GM23248 (cell line): Measurements from ENCODE around the gene VPS13A.

Experiments
- EZH2 ChIP-seq: fragments of 200-600 bp; sonication (generic); IDR thresholded peaks from 2 replicates; pipeline ENCODE4 v1.6.1; 2018; ENCODE audit warnings: antibody characterized with exemption, mild to moderate bottlenecking; ENCODE audit not compliant: insufficient read depth, poor library complexity, severe bottlenecking
- EZH2phosphoT487 ChIP-seq: fragments of 200-600 bp; sonication (generic); IDR thresholded peaks from 2 replicates; pipeline ENCODE4 v1.6.1; 2018; ENCODE audit warnings: antibody characterized with exemption, moderate library complexity, mild to moderate bottlenecking, low read depth; ENCODE audit not compliant: insufficient read depth

- no peak for TF ChIP-seq EZH2
- no peak for TF ChIP-seq EZH2phosphoT487
Observed at GRCh38 chr9:77166193-77166592, 11.1 kb upstream of the VPS13A start.
